Ishikawa (cell line): Measurements from ENCODE around the gene DIPK2B.
A peak's percentile ranks its signal among the peaks of the same experiment; 100 is the strongest.

Experiments
- CEBPB ChIP-seq: IDR thresholded peaks from 2 replicates; pipeline ENCODE4 v1.6.1; 2012
- CREB1 ChIP-seq: IDR thresholded peaks from 2 replicates; pipeline ENCODE4 v1.6.1; 2012; ENCODE audit warnings: low read depth
- EGR1 ChIP-seq: IDR thresholded peaks from 2 replicates; pipeline ENCODE4 v1.6.1; 2012
- EP300 ChIP-seq: IDR thresholded peaks from 2 replicates; pipeline ENCODE4 v1.6.1; 2012; ENCODE audit warnings: borderline replicate concordance
- FOXM1 ChIP-seq: IDR thresholded peaks from 2 replicates; pipeline ENCODE4 v1.6.1; 2012; ENCODE audit warnings: low read depth, borderline replicate concordance
- MAX ChIP-seq: IDR thresholded peaks from 2 replicates; pipeline ENCODE4 v1.6.1; 2012
- NFIC ChIP-seq: IDR thresholded peaks from 2 replicates; pipeline ENCODE4 v1.6.1; 2012
- RAD21 ChIP-seq: IDR thresholded peaks from 2 replicates; pipeline ENCODE4 v1.6.1; 2012; ENCODE audit warnings: low read depth
- TAF1 ChIP-seq: IDR thresholded peaks from 2 replicates; pipeline ENCODE4 v1.6.1; 2012; ENCODE audit warnings: low read depth, mild to moderate bottlenecking
- TCF12 ChIP-seq: IDR thresholded peaks from 2 replicates; pipeline ENCODE4 v1.6.1; 2012; ENCODE audit warnings: low read depth
- TEAD4 ChIP-seq: IDR thresholded peaks from 2 replicates; pipeline ENCODE4 v1.6.1; 2012
- YY1 ChIP-seq: IDR thresholded peaks from 2 replicates; pipeline ENCODE4 v1.6.1; 2012; ENCODE audit warnings: low read depth
- ZBTB7A ChIP-seq: IDR thresholded peaks from 2 replicates; pipeline ENCODE4 v1.6.1; 2012; ENCODE audit warnings: low read depth
- TF ChIP-seq, protein P1 (sequence below): IDR thresholded peaks from 2 replicates; pipeline ENCODE4 v1.6.1; 2012; ENCODE audit warnings: low read depth, mild to moderate bottlenecking
- TF ChIP-seq, protein P2 (sequence below): IDR thresholded peaks from 2 replicates; pipeline ENCODE4 v1.6.1; 2012

DIPK2B gene

GRCh38 chrX:45187731-45188130 lies 12.9 kb downstream of the DIPK2B start:
- TF ChIP-seq, protein P1, sequence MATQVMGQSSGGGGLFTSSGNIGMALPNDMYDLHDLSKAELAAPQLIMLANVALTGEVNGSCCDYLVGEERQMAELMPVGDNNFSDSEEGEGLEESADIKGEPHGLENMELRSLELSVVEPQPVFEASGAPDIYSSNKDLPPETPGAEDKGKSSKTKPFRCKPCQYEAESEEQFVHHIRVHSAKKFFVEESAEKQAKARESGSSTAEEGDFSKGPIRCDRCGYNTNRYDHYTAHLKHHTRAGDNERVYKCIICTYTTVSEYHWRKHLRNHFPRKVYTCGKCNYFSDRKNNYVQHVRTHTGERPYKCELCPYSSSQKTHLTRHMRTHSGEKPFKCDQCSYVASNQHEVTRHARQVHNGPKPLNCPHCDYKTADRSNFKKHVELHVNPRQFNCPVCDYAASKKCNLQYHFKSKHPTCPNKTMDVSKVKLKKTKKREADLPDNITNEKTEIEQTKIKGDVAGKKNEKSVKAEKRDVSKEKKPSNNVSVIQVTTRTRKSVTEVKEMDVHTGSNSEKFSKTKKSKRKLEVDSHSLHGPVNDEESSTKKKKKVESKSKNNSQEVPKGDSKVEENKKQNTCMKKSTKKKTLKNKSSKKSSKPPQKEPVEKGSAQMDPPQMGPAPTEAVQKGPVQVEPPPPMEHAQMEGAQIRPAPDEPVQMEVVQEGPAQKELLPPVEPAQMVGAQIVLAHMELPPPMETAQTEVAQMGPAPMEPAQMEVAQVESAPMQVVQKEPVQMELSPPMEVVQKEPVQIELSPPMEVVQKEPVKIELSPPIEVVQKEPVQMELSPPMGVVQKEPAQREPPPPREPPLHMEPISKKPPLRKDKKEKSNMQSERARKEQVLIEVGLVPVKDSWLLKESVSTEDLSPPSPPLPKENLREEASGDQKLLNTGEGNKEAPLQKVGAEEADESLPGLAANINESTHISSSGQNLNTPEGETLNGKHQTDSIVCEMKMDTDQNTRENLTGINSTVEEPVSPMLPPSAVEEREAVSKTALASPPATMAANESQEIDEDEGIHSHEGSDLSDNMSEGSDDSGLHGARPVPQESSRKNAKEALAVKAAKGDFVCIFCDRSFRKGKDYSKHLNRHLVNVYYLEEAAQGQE: no peak
- TF ChIP-seq EP300: no peak
- no peak for TF ChIP-seq YY1
- no peak for TF ChIP-seq CEBPB
- no peak for TF ChIP-seq RAD21
- no peak for TF ChIP-seq ZBTB7A
- TF ChIP-seq FOXM1: no peak
- no peak for TF ChIP-seq MAX
- TF ChIP-seq, protein P2, sequence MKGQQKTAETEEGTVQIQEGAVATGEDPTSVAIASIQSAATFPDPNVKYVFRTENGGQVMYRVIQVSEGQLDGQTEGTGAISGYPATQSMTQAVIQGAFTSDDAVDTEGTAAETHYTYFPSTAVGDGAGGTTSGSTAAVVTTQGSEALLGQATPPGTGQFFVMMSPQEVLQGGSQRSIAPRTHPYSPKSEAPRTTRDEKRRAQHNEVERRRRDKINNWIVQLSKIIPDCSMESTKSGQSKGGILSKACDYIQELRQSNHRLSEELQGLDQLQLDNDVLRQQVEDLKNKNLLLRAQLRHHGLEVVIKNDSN: no peak

- no peak for TF ChIP-seq TEAD4
- TF ChIP-seq TCF12: no peak
- TF ChIP-seq NFIC: no peak
- TF ChIP-seq EGR1: no peak
- no peak for TF ChIP-seq MAX
- no peak for TF ChIP-seq EP300
- TF ChIP-seq RAD21: no peak
- TF ChIP-seq ZBTB7A: no peak
- TF ChIP-seq FOXM1: no peak
- no peak for TF ChIP-seq CREB1
- TF ChIP-seq TAF1: no peak
- TF ChIP-seq, protein P1: no peak
- TF ChIP-seq YY1: no peak
- no peak for TF ChIP-seq CEBPB
- TF ChIP-seq, protein P2: no peak
Measured at GRCh38 chrX:45186643-45187026, 14.0 kb downstream of the DIPK2B start.

- TF ChIP-seq, protein P2: no peak
- TF ChIP-seq RAD21: no peak
- TF ChIP-seq TAF1: no peak
- no peak for TF ChIP-seq TCF12
- TF ChIP-seq NFIC: no peak
- TF ChIP-seq MAX: no peak
- TF ChIP-seq CEBPB: no peak
- TF ChIP-seq, protein P1: no peak
- TF ChIP-seq FOXM1: no peak
- TF ChIP-seq CREB1: no peak
- no peak for TF ChIP-seq TEAD4
- no peak for TF ChIP-seq EGR1
- TF ChIP-seq EP300: no peak
- no peak for TF ChIP-seq ZBTB7A
- no peak for TF ChIP-seq YY1
Measured at GRCh38 chrX:45184211-45184610, 16.5 kb downstream of the DIPK2B start.

DNA sequence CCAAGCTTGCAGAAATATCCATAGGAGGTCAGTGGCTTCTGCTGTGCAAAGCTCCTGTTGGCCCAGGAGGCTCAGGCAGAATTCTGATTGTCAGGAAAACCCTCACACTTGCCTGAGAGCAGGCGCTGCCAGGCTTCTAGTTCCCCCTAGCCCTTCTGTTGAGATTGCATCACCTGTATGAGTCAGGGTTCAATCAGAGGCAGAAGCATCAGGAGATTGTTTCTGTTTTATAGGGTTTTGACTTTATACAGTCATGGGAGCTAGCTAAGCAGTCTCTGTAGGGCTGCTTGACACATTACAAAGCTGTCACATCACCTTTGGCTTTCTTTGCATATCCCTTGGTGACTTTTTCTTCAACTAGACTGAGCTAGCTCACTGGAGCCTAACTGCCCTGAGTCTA lies 27.8 kb downstream of the DIPK2B start:
- TF ChIP-seq TEAD4 (no peak), CREB1 (no peak), FOXM1 (no peak), YY1 (no peak), CEBPB (0 out of 2 replicates have a peak, but pooled peaks have one; percentile 31), NFIC (no peak), EP300 (no peak), RAD21 (peak; percentile 9; the same call in 1 of the 2 replicates), MAX (no peak), TCF12 (no peak), EGR1 (no peak), ZBTB7A (no peak), TAF1 (no peak)
- TF ChIP-seq, protein P1: no peak
- TF ChIP-seq, protein P2: no peak
